VCaP (cell line): Measurements from ENCODE around the gene CNNM3.

Experiments used
- H3K27ac ChIP-seq: fragments of 450-650 bp; 2 replicates; pipeline ENCODE4 v1.5.1; 2017
- CTCF ChIP-seq: fragments of 450-650 bp; conservative IDR thresholded peaks from 2 replicates; pipeline ENCODE4 v1.5.1; 2017; ENCODE audit warnings: mild to moderate bottlenecking, moderate library complexity

The CNNM3 gene

GRCh38 chr2:96848264-96848663 lies 32.2 kb downstream of the CNNM3 start:
- H3K27ac ChIP-seq: no peak overlapping the region
- no peak for TF ChIP-seq CTCF

GRCh38 chr2:96852667-96853066 lies 36.6 kb downstream of the CNNM3 start:
- H3K27ac ChIP-seq: no peak overlapping the region
- TF ChIP-seq CTCF: no peak

- no peak overlapping the region for H3K27ac ChIP-seq
- TF ChIP-seq CTCF: no peak
These were observed 37.3 kb downstream of the CNNM3 start for GRCh38 chr2:96853321-96853720.

GRCh38 chr2:96856776-96857666 lies 41.0 kb downstream of the CNNM3 start:
- H3K27ac ChIP-seq: peak overlapping the region; percentile 89
- no peak for TF ChIP-seq CTCF

GRCh38 chr2:96857667-96858372 lies 41.8 kb downstream of the CNNM3 start, which contains the start of gene ANKRD39:
TSS of gene ANKRD39 (minus strand) at chr2:96858016. CDS start at chr2:96857987, 29 bp downstream.
- peak within 1 kb of the TSS; percentile 89 for H3K27ac ChIP-seq
- TF ChIP-seq CTCF: peak; percentile 90

- peak overlapping the region; percentile 89 for H3K27ac ChIP-seq
- no peak for TF ChIP-seq CTCF
These were observed 43.1 kb downstream of the CNNM3 start for GRCh38 chr2:96859099-96859649.

GRCh38 chr2:96859681-96860064 lies 43.6 kb downstream of the CNNM3 start:
- H3K27ac ChIP-seq: no peak overlapping the region; the same call in 1 of the 2 replicates
- no peak for TF ChIP-seq CTCF
